HG02870 (cell line): Measurements from ENCODE around the gene SLC1A2.

Experiments used
- ATAC-seq: cut with Tn5 transposase; IDR thresholded peaks from one replicate; pipeline ENCODE4 v1.9.1; 2021; ENCODE audit warnings: mild to moderate bottlenecking, moderate library complexity; ENCODE audit not compliant: unreplicated experiment

SLC1A2 gene

DNA sequence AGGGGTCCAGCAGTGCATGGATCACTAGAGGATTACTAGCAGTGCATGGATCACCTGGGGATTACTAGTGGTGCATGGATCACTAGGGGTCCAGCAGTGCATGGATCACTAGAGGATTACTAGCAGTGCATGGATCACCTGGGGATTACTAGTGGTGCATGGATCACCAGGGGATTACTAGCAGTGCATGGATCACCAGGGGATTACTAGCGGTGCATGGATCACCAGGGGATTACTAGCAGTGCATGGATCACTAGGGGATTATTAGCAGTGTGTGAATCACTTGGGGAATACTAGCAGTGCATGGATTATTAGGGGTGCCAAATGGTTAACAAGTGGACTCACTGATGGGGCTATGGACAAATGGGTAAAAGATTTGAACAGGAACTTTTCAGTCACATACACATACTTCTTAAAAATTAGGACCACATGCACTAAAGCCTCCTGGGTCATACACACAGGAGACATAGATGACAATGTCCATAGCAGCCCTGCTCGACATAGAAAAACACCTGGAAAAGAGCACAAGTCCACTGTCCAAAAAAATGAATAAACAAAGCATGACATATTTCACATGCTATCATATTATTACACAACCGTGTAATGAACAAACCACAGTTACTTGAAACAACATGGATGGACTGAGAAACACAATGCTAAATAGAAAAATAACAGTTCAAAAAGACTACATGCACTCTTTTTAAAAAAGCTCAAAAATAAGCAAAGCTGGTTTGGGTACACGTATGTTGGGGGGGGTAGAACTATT lies 170.6 kb downstream of the SLC1A2 start:
- no peak for ATAC-seq

DNA sequence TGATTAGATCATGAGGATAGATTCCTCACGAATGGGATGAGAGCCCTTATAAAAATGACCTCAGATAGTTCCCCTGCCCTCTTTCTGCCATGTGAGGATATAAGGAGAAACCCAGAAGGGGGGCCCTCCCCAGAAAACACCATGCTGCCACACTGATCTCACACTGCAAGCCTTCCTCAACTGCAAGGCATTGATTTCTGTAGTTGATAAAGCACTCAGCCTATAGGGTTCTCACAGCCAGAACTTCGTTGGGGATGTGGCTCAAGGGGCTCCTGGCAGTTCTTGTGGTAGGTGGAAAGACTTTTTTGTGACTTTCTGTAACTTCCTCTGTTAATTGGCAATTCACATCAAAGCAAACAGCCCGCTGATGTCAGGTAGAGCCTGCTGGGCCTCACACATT lies 171.5 kb downstream of the SLC1A2 start:
- no peak for ATAC-seq

- no peak for ATAC-seq
These were observed 171.9 kb downstream of the SLC1A2 start for GRCh38 chr11:35247428-35247827.

DNA sequence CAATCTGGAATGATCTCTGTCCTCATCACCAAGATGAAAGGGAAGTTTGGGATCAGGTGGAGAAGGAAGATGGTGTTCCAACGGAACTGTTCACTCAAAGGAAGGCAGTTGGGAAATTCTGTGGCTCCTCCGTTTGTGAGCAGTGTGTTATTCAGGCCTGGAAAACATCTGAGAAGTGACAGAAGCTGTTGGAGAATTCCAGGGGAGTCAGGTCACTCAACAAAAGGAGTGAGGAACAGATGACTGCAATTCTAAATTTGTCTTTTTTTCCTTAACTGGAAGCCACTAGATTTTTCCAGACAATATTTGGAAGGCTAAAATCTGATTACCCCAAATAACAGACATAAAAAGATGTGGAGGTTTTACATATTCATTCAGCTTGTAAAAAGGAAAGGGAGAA lies 172.6 kb downstream of the SLC1A2 start:
- ATAC-seq, result no peak

GRCh38 chr11:35245786-35246185 lies 173.6 kb downstream of the SLC1A2 start:
- ATAC-seq, result no peak

GRCh38 chr11:35245056-35245455 lies 174.3 kb downstream of the SLC1A2 start:
- no peak for ATAC-seq

GRCh38 chr11:35243774-35244173 lies 175.6 kb downstream of the SLC1A2 start:
- ATAC-seq, result no peak

GRCh38 chr11:35242412-35243242 lies 176.7 kb downstream of the SLC1A2 start:
- no peak for ATAC-seq

DNA sequence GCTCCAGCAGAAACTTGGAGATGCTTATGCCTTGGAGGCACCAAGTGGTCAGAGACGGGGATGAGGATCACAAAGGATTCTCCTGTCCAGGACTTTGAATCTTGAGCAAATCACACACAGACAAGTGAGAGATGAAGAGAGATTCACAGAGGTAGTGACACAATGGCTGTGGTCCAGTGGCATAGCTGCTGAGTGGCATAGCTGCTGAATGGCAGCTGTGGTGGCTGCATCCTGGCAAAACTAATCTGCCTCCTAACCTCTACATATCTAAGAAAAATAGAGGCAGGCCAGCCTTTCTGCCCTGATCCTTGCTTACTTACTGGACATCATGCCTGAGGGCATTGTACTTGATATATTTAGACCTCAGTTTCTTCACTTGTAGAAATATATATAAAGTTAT lies 177.8 kb downstream of the SLC1A2 start:
- ATAC-seq, result no peak

- no peak for ATAC-seq
These were observed 178.3 kb downstream of the SLC1A2 start for GRCh38 chr11:35241083-35241482.

- ATAC-seq, result no peak
These were observed 179.8 kb downstream of the SLC1A2 start for GRCh38 chr11:35239471-35240075.

DNA sequence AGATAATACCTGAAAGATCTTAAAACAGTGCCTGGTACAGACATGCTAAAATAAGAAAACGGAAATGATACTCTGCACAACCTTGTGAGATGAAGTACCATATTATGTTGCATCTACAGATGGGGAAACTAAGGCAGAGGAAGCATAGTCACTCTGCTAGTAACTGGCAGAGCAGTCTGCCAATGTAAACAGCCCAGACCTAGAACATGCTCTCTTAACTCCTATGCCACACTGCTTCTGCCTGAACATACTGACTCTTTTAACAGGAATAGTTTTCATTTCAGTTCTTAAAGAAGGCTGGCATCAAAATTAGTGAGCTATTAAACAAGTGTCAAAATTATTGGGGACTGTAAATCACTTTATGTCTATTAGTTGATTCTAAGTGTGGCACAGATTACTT lies 180.5 kb downstream of the SLC1A2 start:
- ATAC-seq, result no peak

- no peak for ATAC-seq
These were observed 181.3 kb downstream of the SLC1A2 start for GRCh38 chr11:35237860-35238715.

- ATAC-seq, result no peak
These were observed 182.0 kb downstream of the SLC1A2 start for GRCh38 chr11:35237351-35237750.

DNA sequence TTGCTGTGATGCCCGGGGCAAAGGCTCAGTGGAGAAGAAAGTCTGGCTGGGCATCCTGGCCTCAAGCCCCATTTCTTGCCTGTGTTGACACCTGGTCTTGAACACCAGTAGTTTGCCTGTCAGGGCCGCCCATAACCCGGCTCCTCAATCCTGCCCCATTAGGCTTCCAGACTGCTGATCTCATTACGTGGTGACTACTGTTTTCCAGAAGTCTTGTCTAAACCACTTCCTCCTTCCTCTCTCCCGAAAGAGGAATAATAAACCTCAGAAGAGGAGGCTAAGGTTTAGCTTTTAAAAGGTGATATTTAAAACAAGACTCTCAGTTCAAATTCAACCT lies 182.7 kb downstream of the SLC1A2 start:
- ATAC-seq, result no peak

- no peak for ATAC-seq
These were observed 183.3 kb downstream of the SLC1A2 start for GRCh38 chr11:35235936-35236666.

DNA sequence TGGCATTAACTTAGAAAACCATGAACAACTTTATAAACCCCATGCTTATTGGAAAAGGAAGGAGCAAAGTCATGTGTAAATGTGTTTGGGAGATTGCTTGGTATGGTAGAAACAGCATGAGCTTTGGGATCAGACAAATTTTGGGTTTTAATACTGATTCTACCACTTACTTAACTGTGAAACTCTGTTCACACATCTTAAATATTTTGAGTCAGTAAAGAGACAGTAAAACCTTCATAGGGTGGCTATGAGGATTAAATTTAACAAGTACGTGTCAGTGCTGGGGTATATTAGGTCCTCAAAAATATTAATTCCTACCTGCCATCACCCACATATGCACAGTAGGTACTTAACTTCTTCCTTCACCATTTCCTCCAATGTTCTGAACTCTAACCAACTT lies 183.9 kb downstream of the SLC1A2 start:
- no peak for ATAC-seq

DNA sequence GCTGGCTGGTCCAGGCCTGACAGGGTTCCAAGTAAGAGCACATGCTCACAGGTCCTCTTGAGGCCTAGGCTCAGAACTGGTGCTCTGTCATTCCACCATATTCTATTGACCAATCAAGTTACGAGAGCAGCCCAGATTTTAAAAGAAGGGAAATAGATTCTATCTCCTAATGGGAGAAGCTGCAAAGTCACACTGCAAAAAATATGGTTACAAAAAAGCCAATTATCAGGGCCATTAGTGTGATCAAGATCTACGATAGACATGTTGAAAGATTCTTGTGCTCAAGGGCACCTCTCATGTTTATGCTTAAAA lies 184.2 kb downstream of the SLC1A2 start:
- no peak for ATAC-seq

- no peak for ATAC-seq
These were observed 184.8 kb downstream of the SLC1A2 start for GRCh38 chr11:35234460-35235156.

DNA sequence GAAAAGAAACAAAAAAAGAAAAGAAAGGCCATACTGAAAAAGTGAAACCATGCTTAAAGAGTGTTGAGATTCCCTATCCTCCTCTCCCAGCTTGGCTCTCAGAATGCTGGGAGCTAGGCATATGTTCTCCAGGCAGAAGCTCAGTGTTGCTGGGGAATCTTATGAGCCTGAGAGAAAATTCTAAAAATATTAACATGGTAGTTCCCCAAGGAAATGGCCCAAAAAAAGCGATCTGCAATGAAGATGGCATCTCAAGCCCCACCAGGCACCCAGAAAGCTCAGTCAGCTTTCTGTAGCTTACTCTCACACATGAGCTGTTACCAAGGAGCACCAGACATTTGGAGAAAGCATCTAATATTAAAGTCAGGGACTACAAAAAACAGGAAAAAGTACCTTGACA lies 185.8 kb downstream of the SLC1A2 start:
- no peak for ATAC-seq
